GM10847 (cell line): ENCODE data around the gene ZFP3.

Experiments used
- POLR2A ChIP-seq: IDR thresholded peaks from 2 replicates; pipeline ENCODE4 v1.6.1; 2011; ENCODE audit not compliant: insufficient read length; ENCODE audit errors: extremely low read depth

ZFP3 gene

GRCh38 chr17:5055543-5055942 lies 22.7 kb upstream of the ZFP3 start:
- TF ChIP-seq POLR2A, result no peak

GRCh38 chr17:5065227-5065744 lies 13.0 kb upstream of the ZFP3 start:
- TF ChIP-seq POLR2A, result no peak

- no peak for TF ChIP-seq POLR2A
These were observed 10.0 kb upstream of the ZFP3 start for GRCh38 chr17:5068236-5068635.

- no peak for TF ChIP-seq POLR2A
These were observed 8.5 kb upstream of the ZFP3 start for GRCh38 chr17:5069724-5070123.

GRCh38 chr17:5077781-5078105 lies 524 bp upstream of the ZFP3 start:
- no peak for TF ChIP-seq POLR2A

- TF ChIP-seq POLR2A, result no peak
These were observed 2.3 kb downstream of the ZFP3 start for GRCh38 chr17:5080591-5080990.

- no peak for TF ChIP-seq POLR2A
These were observed 14.1 kb downstream of the ZFP3 start for GRCh38 chr17:5092218-5093010.

GRCh38 chr17:5096731-5097100 lies 18.4 kb downstream of the ZFP3 start:
- TF ChIP-seq POLR2A, result no peak

GRCh38 chr17:5097101-5097834 lies 19.0 kb downstream of the ZFP3 start:
- TF ChIP-seq POLR2A, result no peak

- TF ChIP-seq POLR2A, result no peak
These were observed 21.0 kb downstream of the ZFP3 start for GRCh38 chr17:5099271-5099670.

- TF ChIP-seq POLR2A, result no peak
These were observed 22.6 kb downstream of the ZFP3 start for GRCh38 chr17:5100832-5101231.

- TF ChIP-seq POLR2A, result no peak
These were observed 32.5 kb downstream of the ZFP3 start for GRCh38 chr17:5110816-5111215.

- peak; percentile 83 for TF ChIP-seq POLR2A
These were observed 33.3 kb downstream of the ZFP3 start, which contains the start of gene ZNF232 for GRCh38 chr17:5111402-5112204. Gene ZNF232, minus strand, starts transcription at chr17:5111878. Its CDS starts 56 bp downstream, at chr17:5111822.

- no peak for TF ChIP-seq POLR2A
These were observed 37.7 kb downstream of the ZFP3 start, which contains the start of gene USP6 for GRCh38 chr17:5115673-5116651. Gene USP6, plus strand, starts transcription at chr17:5116032. Its CDS starts 14,336 bp downstream, at chr17:5130368.
